PC-9 (cell line): ENCODE results near the gene PKN3. TPM values are rescaled to one million over a fixed set of nuclear protein-coding genes. Genes with fewer than 3 reads are reported as not detected.

ENCODE experiments used
- BruUV-seq: library from RNA; stranded (reverse); fragments of 400-500 nt; replicated peaks from 2 replicates; lab custom pipeline; 2021; lab: Mats Ljungman, UMichigan
- CTCF ChIA-PET: fragments of 300-600 bp; sonication (Branson Sonifier 250); formaldehyde crosslinking; loops from one replicate; lab custom pipeline; 2022; ENCODE audit warnings: antibody characterized with exemption; lab: Charles Lee
- POLR2A ChIA-PET: fragments of 300-600 bp; sonication (Branson Sonifier 250); formaldehyde crosslinking; loops from one replicate; lab custom pipeline; 2022; ENCODE audit warnings: antibody characterized with exemption; ENCODE audit not compliant: unreplicated experiment; lab: Charles Lee
- DNase-seq, 2 experiments: peaks; one replicate each; pipeline versions ENCODE4 v3.0.0 to v3.0.0-alpha.2; 2015 to 2022; ENCODE audit warnings: mixed read lengths in 1 of 2
- H2AFZ ChIP-seq: fragments of 200-600 bp; sonication (generic); 2 replicates; pipeline ENCODE4 v1.8.1; 2017; ENCODE audit warnings: antibody characterized with exemption
- H3F3A ChIP-seq: fragments of 200-600 bp; sonication (generic); 2 replicates; pipeline ENCODE4 v1.8.1; 2017; ENCODE audit warnings: antibody characterized with exemption, mild to moderate bottlenecking, low read depth; ENCODE audit not compliant: insufficient read depth
- H3K27ac ChIP-seq: fragments of 200-600 bp; sonication (generic); 2 replicates; pipeline ENCODE4 v1.6.1; 2016; ENCODE audit warnings: mixed run types
- H3K27me3 ChIP-seq: fragments of 200-600 bp; sonication (generic); 2 replicates; pipeline ENCODE4 v1.6.1; 2016; ENCODE audit warnings: low read depth, mixed run types; ENCODE audit not compliant: insufficient read depth
- H3K36me3 ChIP-seq: fragments of 200-600 bp; sonication (generic); 2 replicates; pipeline ENCODE4 v1.6.1; 2016; ENCODE audit warnings: low read depth, mixed run types
- H3K4me1 ChIP-seq: fragments of 200-600 bp; sonication (generic); replicated peaks from 2 replicates; pipeline ENCODE4 v1.6.1; 2016; ENCODE audit warnings: mixed run types; ENCODE audit not compliant: insufficient read depth
- H3K4me2 ChIP-seq: fragments of 200-600 bp; sonication (generic); 2 replicates; pipeline ENCODE4 v1.6.1; 2017; ENCODE audit warnings: mixed run types
- H3K4me3 ChIP-seq: fragments of 200-600 bp; sonication (generic); 2 replicates; pipeline ENCODE4 v1.6.1; 2016; ENCODE audit warnings: mixed run types
- H3K79me2 ChIP-seq: fragments of 200-600 bp; sonication (generic); 2 replicates; pipeline ENCODE4 v1.6.1; 2017; ENCODE audit warnings: low read depth, mixed run types
- H3K9me2 ChIP-seq: fragments of 200-600 bp; sonication (generic); 2 replicates; pipeline ENCODE4 v1.8.1; 2017; ENCODE audit warnings: mild to moderate bottlenecking; ENCODE audit not compliant: insufficient read depth
- H3K9me3 ChIP-seq: fragments of 200-600 bp; sonication (generic); 2 replicates; pipeline ENCODE4 v1.8.1; 2016; ENCODE audit warnings: low read depth; ENCODE audit not compliant: insufficient read depth
- H4K20me1 ChIP-seq: fragments of 200-600 bp; sonication (generic); 2 replicates; pipeline ENCODE4 v1.8.1; 2017; ENCODE audit not compliant: insufficient read depth
- CTCF ChIP-seq: fragments of 200-600 bp; sonication (generic); conservative IDR thresholded peaks from 2 replicates; pipeline ENCODE4 v1.6.1; 2017; ENCODE audit warnings: mixed run types, antibody characterized with exemption, mild to moderate bottlenecking, moderate library complexity
- EZH2 ChIP-seq: fragments of 200-600 bp; sonication (generic); IDR thresholded peaks from 2 replicates; pipeline ENCODE4 v1.8.0; 2017; ENCODE audit warnings: antibody characterized with exemption, low read depth
- intact Hi-C: fragments of 100-400 bp; cut with micrococcal nuclease; formaldehyde crosslinking; loops from one replicate; pipeline ENCODE4 v1.10.0; 2022; ENCODE audit not compliant: unreplicated experiment
- total RNA-seq: library from RNA; stranded (reverse); gene quantifications from 2 replicates; pipeline ENCODE4 v1.2.3, GENCODE V29; 2021

Gene PKN3
- total RNA-seq, 1 experiment from 2014 or later = 5.5 TPM

- Histone ChIP-seq H3K79me2 (no peaks in the 10 kb centered on the region), H3F3A (peaks cover 17% of the 10 kb centered on the region), H4K20me1 (no peaks in the 10 kb centered on the region), H3K4me1 (no peaks in the 10 kb centered on the region), H3K36me3 (no peaks in the 10 kb centered on the region), H3K9me3 (no peaks in the 10 kb centered on the region), H2AFZ (no peak overlapping the region), H3K9me2 (no peaks in the 10 kb centered on the region), H3K4me3 (no peak overlapping the region), H3K27ac (no peak overlapping the region), H3K27me3 (no peaks in the 10 kb centered on the region), H3K4me2 (no peak overlapping the region)
- TF ChIP-seq CTCF (no peak), EZH2 (no peak)
- CTCF ChIA-PET = no interaction called here
- intact Hi-C loops = no loop called here
- DNase-seq = no peak
- no TSS peak for BruUV-seq
- POLR2A ChIA-PET = no interaction called here
These were observed 2.0 kb downstream of the PKN3 start for GRCh38 chr9:128704356-128704670.

GRCh38 chr9:128705051-128705965, 3.0 kb downstream of the PKN3 start:
- ChIA-PET POLR2A (interaction anchor here (0.6 kb wide), 3 partner anchors 12 to 57 kb away, joined by 3 to 39 read pairs (median 4); partner anchors contain the start of gene ZDHHC12), CTCF (interaction anchor here (0.5 kb wide), 1 partner anchor 335 kb away, joined by 3 read pairs; no protein-coding TSS in a partner anchor)
- Histone ChIP-seq H3K4me2 (no peak overlapping the region), H4K20me1 (no peaks in the 10 kb centered on the region), H3K4me1 (no peaks in the 10 kb centered on the region), H3F3A (peaks cover 9% of the 10 kb centered on the region; the same call in 1 of the 2 replicates), H3K79me2 (no peaks in the 10 kb centered on the region), H3K4me3 (no peak overlapping the region), H3K9me2 (no peaks in the 10 kb centered on the region), H3K36me3 (no peaks in the 10 kb centered on the region), H3K9me3 (no peaks in the 10 kb centered on the region), H2AFZ (no peak overlapping the region), H3K27ac (no peak overlapping the region), H3K27me3 (no peaks in the 10 kb centered on the region)
- no peak for TF ChIP-seq EZH2
- TF ChIP-seq CTCF = no peak
- no peak for DNase-seq
- intact Hi-C loops = no loop called here
- no TSS peak for BruUV-seq

GRCh38 chr9:128706045-128706444, 3.7 kb downstream of the PKN3 start:
- Histone ChIP-seq H2AFZ (no peak overlapping the region), H3K4me1 (no peaks in the 10 kb centered on the region), H3F3A (peaks cover 5% of the 10 kb centered on the region; the same call in 1 of the 2 replicates), H3K79me2 (no peaks in the 10 kb centered on the region), H4K20me1 (no peaks in the 10 kb centered on the region), H3K9me2 (no peaks in the 10 kb centered on the region), H3K27ac (no peak overlapping the region), H3K36me3 (no peaks in the 10 kb centered on the region), H3K9me3 (no peaks in the 10 kb centered on the region), H3K4me3 (no peak overlapping the region), H3K27me3 (no peaks in the 10 kb centered on the region), H3K4me2 (no peak overlapping the region)
- ChIA-PET POLR2A (no interaction called here), CTCF (no interaction called here)
- TF ChIP-seq EZH2 (no peak), CTCF (no peak)
- BruUV-seq = no TSS peak
- intact Hi-C loops = no loop called here
- no peak for DNase-seq
